ENCODE data around the gene TTLL11.

- TF ChIP-seq POLR2A (IDR thresholded peaks at IDR 0.05; ENCODE audit: low read length), result no peak
- no peak for TF ChIP-seq GATA1 (IDR thresholded peaks at IDR 0.05; ENCODE audit: low read depth, low read length)
Measured at GRCh38 chr9:122030357-122030756, 62.8 kb downstream of the TTLL11 start.
